ENCODE measurements around the gene KAT6B.

DNA sequence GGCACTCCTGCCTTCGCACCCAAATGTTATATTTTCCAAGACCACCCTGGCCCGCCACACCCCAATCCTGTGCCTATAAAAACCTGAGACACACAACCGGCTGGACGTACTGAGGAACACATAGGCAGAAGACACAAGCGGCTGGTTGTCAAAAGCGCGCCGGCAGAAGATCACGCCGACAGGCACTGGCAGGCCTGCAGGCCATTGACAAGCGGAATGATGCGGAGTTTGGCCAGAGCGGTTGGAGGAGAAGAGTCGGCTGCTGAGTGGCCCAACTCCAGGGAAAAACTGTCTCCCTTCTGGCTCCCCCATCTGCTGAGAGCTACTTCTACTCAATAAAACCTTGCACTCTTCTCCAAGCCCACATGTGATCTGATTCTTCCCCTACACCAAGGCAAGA lies 245.4 kb downstream of the KAT6B start:
- TF ChIP-seq, protein P1, sequence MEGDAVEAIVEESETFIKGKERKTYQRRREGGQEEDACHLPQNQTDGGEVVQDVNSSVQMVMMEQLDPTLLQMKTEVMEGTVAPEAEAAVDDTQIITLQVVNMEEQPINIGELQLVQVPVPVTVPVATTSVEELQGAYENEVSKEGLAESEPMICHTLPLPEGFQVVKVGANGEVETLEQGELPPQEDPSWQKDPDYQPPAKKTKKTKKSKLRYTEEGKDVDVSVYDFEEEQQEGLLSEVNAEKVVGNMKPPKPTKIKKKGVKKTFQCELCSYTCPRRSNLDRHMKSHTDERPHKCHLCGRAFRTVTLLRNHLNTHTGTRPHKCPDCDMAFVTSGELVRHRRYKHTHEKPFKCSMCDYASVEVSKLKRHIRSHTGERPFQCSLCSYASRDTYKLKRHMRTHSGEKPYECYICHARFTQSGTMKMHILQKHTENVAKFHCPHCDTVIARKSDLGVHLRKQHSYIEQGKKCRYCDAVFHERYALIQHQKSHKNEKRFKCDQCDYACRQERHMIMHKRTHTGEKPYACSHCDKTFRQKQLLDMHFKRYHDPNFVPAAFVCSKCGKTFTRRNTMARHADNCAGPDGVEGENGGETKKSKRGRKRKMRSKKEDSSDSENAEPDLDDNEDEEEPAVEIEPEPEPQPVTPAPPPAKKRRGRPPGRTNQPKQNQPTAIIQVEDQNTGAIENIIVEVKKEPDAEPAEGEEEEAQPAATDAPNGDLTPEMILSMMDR (IDR thresholded peaks at IDR 0.05 in 2 of 3, conservative IDR thresholded peaks at IDR 0.05 in 1 of 3; ENCODE audit: control insufficient read depth in 2 of 3, extremely low read depth in 1 of 3, insufficient read depth in 1 of 3, low read depth in 3 of 3, low read length in 3 of 3), result no peak
- TF ChIP-seq CHD4 (IDR thresholded peaks at IDR 0.05) (no peak), POU2F2 (IDR thresholded peaks at IDR 0.05; ENCODE audit: borderline replicate concordance, low read depth, low read length) (no peak), GABPA (IDR thresholded peaks at IDR 0.05; ENCODE audit: low read depth) (no peak), ASH2L (IDR thresholded peaks at IDR 0.05; ENCODE audit: borderline replicate concordance, low read depth) (no peak), ZZZ3 (IDR thresholded peaks at IDR 0.05; ENCODE audit: control insufficient read depth, insufficient read length, low read depth) (no peak), ATF7 (IDR thresholded peaks at IDR 0.05; ENCODE audit: low read depth) (no peak), POLR2AphosphoS5 (IDR thresholded peaks at IDR 0.05; ENCODE audit: low read length) (no peak), STAT3 (IDR thresholded peaks at IDR 0.05; ENCODE audit: low read depth, low read length) (no peak), SREBF1 (IDR thresholded peaks at IDR 0.05; ENCODE audit: low read length) (no peak), POLR2A (IDR thresholded peaks at IDR 0.05; ENCODE audit: low read depth, low read length) (no peak)
- TF ChIP-seq, protein P2, sequence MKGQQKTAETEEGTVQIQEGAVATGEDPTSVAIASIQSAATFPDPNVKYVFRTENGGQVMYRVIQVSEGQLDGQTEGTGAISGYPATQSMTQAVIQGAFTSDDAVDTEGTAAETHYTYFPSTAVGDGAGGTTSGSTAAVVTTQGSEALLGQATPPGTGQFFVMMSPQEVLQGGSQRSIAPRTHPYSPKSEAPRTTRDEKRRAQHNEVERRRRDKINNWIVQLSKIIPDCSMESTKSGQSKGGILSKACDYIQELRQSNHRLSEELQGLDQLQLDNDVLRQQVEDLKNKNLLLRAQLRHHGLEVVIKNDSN (IDR thresholded peaks at IDR 0.05; ENCODE audit: borderline replicate concordance, extremely low read length, insufficient read depth, low read depth, low read length), result no peak
- TF ChIP-seq, protein P3, sequence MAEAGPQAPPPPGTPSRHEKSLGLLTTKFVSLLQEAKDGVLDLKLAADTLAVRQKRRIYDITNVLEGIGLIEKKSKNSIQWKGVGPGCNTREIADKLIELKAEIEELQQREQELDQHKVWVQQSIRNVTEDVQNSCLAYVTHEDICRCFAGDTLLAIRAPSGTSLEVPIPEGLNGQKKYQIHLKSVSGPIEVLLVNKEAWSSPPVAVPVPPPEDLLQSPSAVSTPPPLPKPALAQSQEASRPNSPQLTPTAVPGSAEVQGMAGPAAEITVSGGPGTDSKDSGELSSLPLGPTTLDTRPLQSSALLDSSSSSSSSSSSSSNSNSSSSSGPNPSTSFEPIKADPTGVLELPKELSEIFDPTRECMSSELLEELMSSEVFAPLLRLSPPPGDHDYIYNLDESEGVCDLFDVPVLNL (IDR thresholded peaks at IDR 0.05; ENCODE audit: low read depth, low read length), result no peak
